Activated CD8-positive, alpha-beta T cell treated with anti-CD3 and anti-CD28 coated beads for 36 hours (primary cell): ENCODE data around the gene CYB561. TPM values are rescaled to one million over a fixed set of nuclear protein-coding genes. Genes with fewer than 3 reads are reported as not detected.

Source experiments
- ATAC-seq: fragments of 200-7000 bp; cut with Tn5 transposase; one replicate; pipeline ENCODE4 v1.10.0; 2021; ENCODE audit warnings: mild to moderate bottlenecking, moderate library complexity
- CTCF ChIA-PET: fragments of 350-600 bp; sonication (Branson Sonifier 250); formaldehyde crosslinking; loops from one replicate; lab custom pipeline; 2021; ENCODE audit warnings: antibody characterized with exemption; lab: Charles Lee
- POLR2A ChIA-PET: fragments of 350-600 bp; sonication (Branson Sonifier 250); formaldehyde crosslinking; loops from one replicate; lab custom pipeline; 2021; ENCODE audit warnings: antibody characterized with exemption; lab: Charles Lee
- DNase-seq: peaks from one replicate; pipeline ENCODE4 v3.0.0-alpha.2; 2020
- H3K27ac Mint-ChIP-seq: one replicate; pipeline ENCODE4 v1.8.0; 2021; ENCODE audit warnings: mild to moderate bottlenecking, mixed read lengths
- H3K27me3 Mint-ChIP-seq: one replicate; pipeline ENCODE4 v1.8.0; 2021; ENCODE audit warnings: mixed read lengths
- H3K36me3 Mint-ChIP-seq: one replicate; pipeline ENCODE4 v1.8.0; 2021; ENCODE audit warnings: low read depth, mixed read lengths
- H3K4me1 Mint-ChIP-seq: one replicate; pipeline ENCODE4 v1.8.0; 2021; ENCODE audit warnings: low read depth, mixed read lengths
- H3K4me3 Mint-ChIP-seq: one replicate; pipeline ENCODE4 v1.8.0; 2021; ENCODE audit warnings: mild to moderate bottlenecking, moderate library complexity, mixed read lengths
- H3K9me3 Mint-ChIP-seq: one replicate; pipeline ENCODE4 v1.8.0; 2021; ENCODE audit warnings: mixed read lengths
- intact Hi-C: fragments of 100-400 bp; cut with micrococcal nuclease; formaldehyde crosslinking; loops from one replicate; pipeline ENCODE4 v1.10.0; 2022
- total RNA-seq, 2 experiments: library from RNA; stranded (reverse); gene quantifications; one replicate each; pipeline ENCODE4 v1.2.3, GENCODE V29; 2021
- TF ChIP-seq, protein P1 (sequence below): fragments of 200-600 bp; IDR thresholded peaks from one replicate; pipeline ENCODE4 v1.8.0; 2022; ENCODE audit warnings: antibody characterized with exemption, mild to moderate bottlenecking

CYB561 gene
- total RNA-seq, 2 experiments from 2014 or later, result 1.5 to 2.2 TPM

DNA sequence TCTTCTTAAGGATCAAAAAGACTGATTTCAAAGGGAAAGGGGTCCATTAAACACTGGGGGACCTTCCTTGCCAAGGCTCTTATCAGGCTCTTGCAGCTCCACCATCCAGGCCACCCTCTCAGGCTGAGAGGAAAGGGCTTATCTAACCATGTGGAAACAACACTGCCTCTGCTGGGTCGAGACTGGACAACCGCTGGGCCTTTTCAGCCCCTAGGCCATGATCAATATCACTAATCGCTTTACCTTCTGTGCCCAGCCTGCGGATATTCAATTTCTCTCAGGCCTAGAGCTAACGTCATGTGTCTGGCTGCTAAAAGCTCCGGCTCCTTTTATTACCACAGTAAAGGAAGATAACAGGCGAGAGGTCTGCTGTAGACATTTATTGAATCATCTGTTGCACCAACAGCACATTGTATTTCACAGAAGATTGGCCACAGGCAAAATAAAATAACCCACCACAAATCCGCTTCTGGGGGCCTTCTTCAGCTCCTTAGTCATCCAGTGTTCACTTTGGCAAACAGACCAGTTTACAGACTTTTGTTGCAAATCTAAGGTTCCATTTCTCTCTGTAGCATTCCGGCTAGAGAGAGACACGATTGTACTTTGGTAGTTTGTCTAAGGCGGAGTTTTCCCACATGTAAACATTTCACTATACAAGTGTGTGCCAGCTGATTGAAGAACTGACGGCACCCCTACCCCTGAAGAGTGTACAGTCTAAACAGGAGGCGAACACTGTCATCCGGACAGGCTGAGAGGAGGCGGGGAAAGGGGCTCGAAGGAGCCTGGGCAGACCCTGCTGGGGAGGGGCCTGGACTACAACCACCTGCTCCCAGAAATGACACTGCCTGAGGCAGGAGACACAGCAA lies 13.9 kb downstream of the CYB561 start:
- no peak overlapping the region for H3K4me3 Mint-ChIP-seq
- H3K36me3 Mint-ChIP-seq, result no peaks in the 10 kb centered on the region
- TF ChIP-seq, protein P1, sequence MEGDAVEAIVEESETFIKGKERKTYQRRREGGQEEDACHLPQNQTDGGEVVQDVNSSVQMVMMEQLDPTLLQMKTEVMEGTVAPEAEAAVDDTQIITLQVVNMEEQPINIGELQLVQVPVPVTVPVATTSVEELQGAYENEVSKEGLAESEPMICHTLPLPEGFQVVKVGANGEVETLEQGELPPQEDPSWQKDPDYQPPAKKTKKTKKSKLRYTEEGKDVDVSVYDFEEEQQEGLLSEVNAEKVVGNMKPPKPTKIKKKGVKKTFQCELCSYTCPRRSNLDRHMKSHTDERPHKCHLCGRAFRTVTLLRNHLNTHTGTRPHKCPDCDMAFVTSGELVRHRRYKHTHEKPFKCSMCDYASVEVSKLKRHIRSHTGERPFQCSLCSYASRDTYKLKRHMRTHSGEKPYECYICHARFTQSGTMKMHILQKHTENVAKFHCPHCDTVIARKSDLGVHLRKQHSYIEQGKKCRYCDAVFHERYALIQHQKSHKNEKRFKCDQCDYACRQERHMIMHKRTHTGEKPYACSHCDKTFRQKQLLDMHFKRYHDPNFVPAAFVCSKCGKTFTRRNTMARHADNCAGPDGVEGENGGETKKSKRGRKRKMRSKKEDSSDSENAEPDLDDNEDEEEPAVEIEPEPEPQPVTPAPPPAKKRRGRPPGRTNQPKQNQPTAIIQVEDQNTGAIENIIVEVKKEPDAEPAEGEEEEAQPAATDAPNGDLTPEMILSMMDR, result no peak
- no peak overlapping the region for H3K27ac Mint-ChIP-seq
- CTCF ChIA-PET, result interaction anchor here (0.8 to 12.6 kb wide), 5 partner anchors 12 to 187 kb away, joined by 3 to 231 read pairs (median 3); partner anchors contain the start of gene ACE
- H3K4me1 Mint-ChIP-seq, result peaks cover 36% of the 10 kb centered on the region
- no peaks in the 10 kb centered on the region for H3K27me3 Mint-ChIP-seq
- POLR2A ChIA-PET, result interaction anchor here (0.8 to 1.2 kb wide), 3 partner anchors 11 to 171 kb away, joined by 3 read pairs; no protein-coding TSS in a partner anchor
- DNase-seq (no peak), ATAC-seq (no peak)
- intact Hi-C loops, result no loop called here
- H3K9me3 Mint-ChIP-seq, result no peaks in the 10 kb centered on the region

DNA sequence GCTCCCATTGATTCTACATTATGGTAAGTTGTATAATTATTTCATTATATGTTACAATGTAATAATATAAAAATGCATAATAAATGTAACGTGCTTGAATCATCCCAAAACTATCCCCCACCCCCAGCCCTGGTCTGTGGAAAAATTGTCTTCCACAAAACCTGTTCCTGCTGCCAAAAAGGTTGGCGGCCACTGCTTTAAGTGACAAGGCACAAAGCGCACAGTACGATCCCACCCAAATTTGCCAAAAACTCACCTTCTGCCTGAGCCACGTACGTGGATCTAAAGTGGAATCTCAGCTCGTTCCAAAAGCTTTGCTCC lies 14.5 kb downstream of the CYB561 start:
- ATAC-seq (no peak), DNase-seq (no peak)
- no peaks in the 10 kb centered on the region for H3K36me3 Mint-ChIP-seq
- TF ChIP-seq, protein P1, result no peak
- ChIA-PET POLR2A (interaction anchor here (0.8 to 1.2 kb wide), 2 partner anchors 12 to 172 kb away, joined by 3 read pairs; no protein-coding TSS in a partner anchor), CTCF (interaction anchor here (0.8 to 12.6 kb wide), 5 partner anchors 13 to 188 kb away, joined by 3 to 231 read pairs (median 3); partner anchors contain the start of gene ACE)
- H3K27ac Mint-ChIP-seq, result no peak overlapping the region
- intact Hi-C loops, result no loop called here
- peaks cover 42% of the 10 kb centered on the region for H3K4me1 Mint-ChIP-seq
- no peaks in the 10 kb centered on the region for H3K27me3 Mint-ChIP-seq
- H3K9me3 Mint-ChIP-seq, result no peaks in the 10 kb centered on the region
- no peak overlapping the region for H3K4me3 Mint-ChIP-seq

GRCh38 chr17:63430223-63430622 lies 15.9 kb downstream of the CYB561 start:
- intact Hi-C loops, result no loop called here
- Mint-ChIP-seq H3K27ac (no peak overlapping the region), H3K9me3 (no peaks in the 10 kb centered on the region), H3K27me3 (no peaks in the 10 kb centered on the region), H3K36me3 (no peaks in the 10 kb centered on the region), H3K4me1 (peaks cover 44% of the 10 kb centered on the region), H3K4me3 (no peak overlapping the region)
- DNase-seq (no peak), ATAC-seq (no peak)
- ChIA-PET CTCF (interaction anchor here (0.9 to 12.6 kb wide), 6 partner anchors 10 to 419 kb away, joined by 3 to 231 read pairs (median 5); partner anchors contain the start of gene ACE), POLR2A (no interaction called here)
- TF ChIP-seq, protein P1, result no peak

- H3K27ac Mint-ChIP-seq, result no peak overlapping the region
- DNase-seq (no peak), ATAC-seq (no peak)
- intact Hi-C loops, result no loop called here
- H3K36me3 Mint-ChIP-seq, result no peaks in the 10 kb centered on the region
- ChIA-PET CTCF (interaction anchor here (1.0 to 12.6 kb wide), 7 partner anchors 10 to 419 kb away, joined by 3 to 231 read pairs (median 4); partner anchors contain the start of gene ACE), POLR2A (no interaction called here)
- no peaks in the 10 kb centered on the region for H3K27me3 Mint-ChIP-seq
- TF ChIP-seq, protein P1, result no peak
- H3K4me1 Mint-ChIP-seq, result peaks cover 41% of the 10 kb centered on the region
- no peak overlapping the region for H3K4me3 Mint-ChIP-seq
- H3K9me3 Mint-ChIP-seq, result no peaks in the 10 kb centered on the region
Observed at GRCh38 chr17:63429766-63430165, 16.3 kb downstream of the CYB561 start.
